GM18951 (cell line): ENCODE data around the gene OR2J2.
"Not testable (repeated sequence)": the region's sequence is repeated elsewhere in the genome, so short reads cannot be mapped to it uniquely, and the experiment has no call there.

ENCODE experiments used
- POLR2A ChIP-seq: IDR thresholded peaks from 4 replicates; pipeline ENCODE4 v1.6.1; 2011; ENCODE audit warnings: mild to moderate bottlenecking; ENCODE audit not compliant: insufficient read length, insufficient read depth; ENCODE audit errors: extremely low read depth
- in situ Hi-C: fragments of 300-500 bp; cut with MboI; formaldehyde crosslinking; loops from one replicate; pipeline ENCODE4 v1.12.0; 2022; ENCODE audit warnings: low sequenced_read_pairs, mixed read lengths, inconsistent platforms; ENCODE audit not compliant: unreplicated experiment

The OR2J2 gene

DNA sequence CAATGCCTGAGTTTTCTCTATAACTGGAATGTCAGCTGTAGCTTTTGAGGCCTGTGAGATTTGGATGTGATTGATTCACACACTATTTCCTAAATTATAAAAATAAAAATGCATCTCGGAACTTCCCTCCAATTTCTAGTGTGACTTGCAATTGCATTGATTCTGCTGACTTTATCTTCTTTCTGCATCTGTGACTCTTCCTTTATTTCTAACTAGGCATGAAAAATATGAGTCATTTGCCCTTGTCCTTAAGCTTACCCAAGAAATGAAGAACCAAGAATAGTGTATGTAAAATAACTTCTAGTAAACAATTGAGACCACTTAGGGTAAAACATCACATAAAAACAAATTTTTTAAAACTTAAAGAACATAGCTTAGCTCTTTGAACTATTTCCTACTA, 12.9 kb downstream of the OR2J2 start:
- no peak for TF ChIP-seq POLR2A
- in situ Hi-C loops, result no loop called here

GRCh38 chr6:29188659-29189058, 18.0 kb downstream of the OR2J2 start:
- in situ Hi-C loops, result not testable (repeated sequence)

GRCh38 chr6:29200767-29201662, 30.3 kb downstream of the OR2J2 start:
- in situ Hi-C loops, result no loop called here
- TF ChIP-seq POLR2A, result no peak

DNA sequence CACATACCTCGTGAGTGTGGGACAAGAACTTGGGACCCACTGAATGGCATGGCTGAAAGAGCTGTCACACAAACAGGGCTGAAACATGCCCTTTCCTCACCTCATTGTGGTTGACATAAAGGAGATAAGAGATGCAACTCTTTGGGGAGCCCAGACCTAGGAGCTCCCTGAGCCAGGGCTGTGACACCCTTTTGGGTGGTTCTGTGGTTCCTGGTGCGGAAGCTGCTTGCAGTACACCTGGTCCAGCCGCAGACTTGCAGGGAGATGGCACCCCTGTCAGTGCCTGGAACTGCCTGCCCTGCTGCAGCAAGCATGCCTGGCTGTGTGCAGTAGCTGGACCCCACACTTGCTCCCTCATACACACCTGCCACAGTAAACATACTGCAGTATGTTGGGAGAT, 31.3 kb downstream of the OR2J2 start:
- in situ Hi-C loops, result no loop called here
- TF ChIP-seq POLR2A, result no peak

DNA sequence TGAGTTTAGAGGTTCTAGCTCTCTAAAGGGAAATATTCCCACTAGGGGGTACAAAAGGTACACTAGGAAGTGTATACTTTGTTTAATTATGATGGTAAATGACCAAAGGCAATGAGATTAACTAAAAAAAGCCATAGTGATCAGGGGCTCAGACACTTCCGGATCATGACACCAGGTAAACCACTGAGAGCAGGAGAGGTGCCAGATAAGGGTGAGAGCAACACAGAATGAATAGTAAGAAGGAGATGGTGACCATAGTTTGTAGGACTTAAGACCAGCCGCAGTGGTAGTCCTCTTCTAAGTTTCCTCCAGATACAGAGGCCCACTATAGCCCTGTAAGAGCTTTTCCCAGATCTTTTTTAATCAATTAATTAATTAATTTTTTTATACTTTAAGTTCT, 40.8 kb downstream of the OR2J2 start:
- in situ Hi-C loops, result no loop called here
- TF ChIP-seq POLR2A, result no peak

GRCh38 chr6:29216528-29216927, 45.8 kb downstream of the OR2J2 start:
- in situ Hi-C loops, result no loop called here
- TF ChIP-seq POLR2A, result no peak

- in situ Hi-C loops, result not testable (repeated sequence)
Measured at GRCh38 chr6:29217242-29217641, 46.5 kb downstream of the OR2J2 start.

- in situ Hi-C loops, result not testable (repeated sequence)
Measured at GRCh38 chr6:29218056-29218455, 47.3 kb downstream of the OR2J2 start.
